SK-N-MC (cell line): Measurements from ENCODE around the gene SPATA6.

ENCODE experiments used
- DNase-seq: peaks from one replicate; pipeline ENCODE4 v3.0.0-alpha.2; 2011; ENCODE audit warnings: low read depth, low spot score
- H3K27ac ChIP-seq: fragments of 200-600 bp; sonication (generic); 2 replicates; pipeline ENCODE4 v1.5.1; 2016; ENCODE audit warnings: mixed run types
- H3K36me3 ChIP-seq: fragments of 200-600 bp; sonication (generic); 2 replicates; pipeline ENCODE4 v1.6.1; 2017; ENCODE audit warnings: antibody characterized with exemption, low read length, mixed read lengths; ENCODE audit not compliant: insufficient read depth
- H3K4me3 ChIP-seq: fragments of 200-600 bp; sonication (generic); 2 replicates; pipeline ENCODE4 v1.5.1; 2016
- H3K9ac ChIP-seq: fragments of 200-600 bp; sonication (generic); 2 replicates; pipeline ENCODE4 v1.8.0; 2017; ENCODE audit warnings: mixed run types, mixed read lengths; ENCODE audit not compliant: insufficient read length
- H3K9me3 ChIP-seq: fragments of 200-600 bp; sonication (generic); 2 replicates; pipeline ENCODE4 v1.6.1; 2017; ENCODE audit warnings: low read depth, mild to moderate bottlenecking, antibody characterized with exemption, low read length, moderate library complexity, mixed read lengths
- EZH2 ChIP-seq: fragments of 200-600 bp; sonication (generic); IDR thresholded peaks from one replicate; pipeline ENCODE4 v1.6.1; 2017; ENCODE audit warnings: antibody characterized with exemption
- FOXP2 ChIP-seq: optimal IDR thresholded peaks from 2 replicates; pipeline ENCODE3; 2011; ENCODE audit warnings: mild to moderate bottlenecking, moderate library complexity; ENCODE audit not compliant: insufficient read depth; ENCODE audit errors: extremely low read length, control extremely low read depth
- POLR2AphosphoS5 ChIP-seq: IDR thresholded peaks from 2 replicates; pipeline ENCODE4 v1.6.1; 2012; ENCODE audit warnings: mild to moderate bottlenecking, low read depth, low read length, borderline replicate concordance

The SPATA6 gene

GRCh38 chr1:48405400-48405799 lies 66.6 kb downstream of the SPATA6 start:
- Histone ChIP-seq H3K9ac (no peak overlapping the region), H3K9me3 (no peaks in the 10 kb centered on the region), H3K27ac (no peak overlapping the region), H3K4me3 (no peak overlapping the region), H3K36me3 (no peaks in the 10 kb centered on the region)
- no peak for DNase-seq
- TF ChIP-seq EZH2 = no peak
- no peak for TF ChIP-seq POLR2AphosphoS5
- no peak for TF ChIP-seq FOXP2

GRCh38 chr1:48402599-48402998 lies 69.4 kb downstream of the SPATA6 start:
- Histone ChIP-seq H3K9ac (no peak overlapping the region), H3K36me3 (no peaks in the 10 kb centered on the region), H3K9me3 (no peaks in the 10 kb centered on the region), H3K4me3 (no peak overlapping the region), H3K27ac (no peak overlapping the region)
- TF ChIP-seq EZH2 (no peak), POLR2AphosphoS5 (no peak), FOXP2 (no peak)
- no peak for DNase-seq

DNA sequence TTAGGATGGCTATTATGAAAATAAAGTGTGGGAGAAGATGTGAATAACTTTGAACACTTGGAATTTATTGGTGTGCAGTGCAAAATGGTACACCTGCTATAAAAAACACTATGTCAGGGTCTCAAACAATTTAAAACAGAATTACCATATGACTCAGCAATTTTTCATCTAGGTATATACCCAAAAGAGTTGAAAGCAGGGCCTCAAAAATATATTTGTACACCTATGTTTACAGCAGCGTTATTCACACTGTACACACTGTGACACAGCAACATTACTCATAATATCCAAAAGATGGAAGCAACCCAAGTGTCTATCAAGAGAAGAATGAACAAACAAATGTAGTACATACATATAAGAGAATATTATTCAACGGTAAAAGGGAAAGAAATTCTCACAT lies 75.8 kb downstream of the SPATA6 start:
- no peak for DNase-seq
- H3K4me3 ChIP-seq = no peak overlapping the region
- TF ChIP-seq POLR2AphosphoS5 (no peak), EZH2 (no peak), FOXP2 (no peak)
- no peak overlapping the region for H3K27ac ChIP-seq
- H3K9ac ChIP-seq = no peak overlapping the region
- no peaks in the 10 kb centered on the region; the same call in 1 of the 2 replicates for H3K9me3 ChIP-seq
- peaks cover 5% of the 10 kb centered on the region; the same call in 1 of the 2 replicates for H3K36me3 ChIP-seq

DNA sequence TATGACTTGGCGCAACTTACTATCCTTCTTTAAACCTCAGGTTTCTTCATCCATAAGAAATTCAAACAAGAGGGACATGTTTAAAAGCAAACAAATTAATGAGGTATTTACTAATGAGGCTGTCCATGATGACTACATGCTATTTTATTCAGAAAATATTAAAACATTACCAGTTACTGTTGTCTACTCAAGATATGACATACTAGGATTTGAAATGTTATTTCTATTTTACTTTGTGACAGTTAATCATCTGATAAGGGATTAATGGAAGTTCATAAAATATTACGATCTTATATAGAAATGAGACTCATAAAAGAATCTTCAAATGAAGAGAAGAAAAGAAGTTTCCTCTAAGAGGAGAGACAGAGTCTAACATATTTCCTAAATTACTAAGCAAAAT lies 80.1 kb downstream of the SPATA6 start:
- Histone ChIP-seq H3K27ac (no peak overlapping the region), H3K4me3 (no peak overlapping the region), H3K36me3 (no peaks in the 10 kb centered on the region), H3K9ac (no peak overlapping the region), H3K9me3 (no peaks in the 10 kb centered on the region)
- TF ChIP-seq POLR2AphosphoS5 (no peak), EZH2 (no peak), FOXP2 (no peak)
- DNase-seq = no peak

- no peaks in the 10 kb centered on the region for H3K9me3 ChIP-seq
- no peak for DNase-seq
- H3K27ac ChIP-seq = no peak overlapping the region
- no peak overlapping the region for H3K9ac ChIP-seq
- no peaks in the 10 kb centered on the region for H3K36me3 ChIP-seq
- no peak overlapping the region for H3K4me3 ChIP-seq
- TF ChIP-seq EZH2 = no peak
- no peak for TF ChIP-seq POLR2AphosphoS5
- TF ChIP-seq FOXP2 = no peak
Measured at GRCh38 chr1:48387409-48387808, 84.6 kb downstream of the SPATA6 start.

DNA sequence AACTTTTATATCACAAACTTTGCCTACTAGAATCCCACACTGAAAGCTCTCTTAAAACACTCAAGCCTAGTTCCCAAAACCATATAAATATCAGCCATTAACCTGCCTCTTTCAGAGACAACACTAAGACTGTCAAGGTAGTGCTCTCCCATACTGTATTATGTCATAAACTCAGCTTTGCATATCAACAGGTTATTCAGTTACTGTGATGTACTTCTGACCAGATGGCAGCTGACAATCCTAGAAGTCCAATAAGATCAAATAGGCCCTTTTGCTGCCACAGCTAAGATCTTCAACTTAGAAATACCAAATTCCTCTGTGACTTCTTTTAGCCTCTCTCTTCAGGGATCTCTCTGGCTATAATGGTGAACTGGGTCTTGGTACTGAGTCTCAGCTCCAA lies 97.2 kb downstream of the SPATA6 start:
- no peak overlapping the region for H3K4me3 ChIP-seq
- no peak overlapping the region for H3K9ac ChIP-seq
- H3K36me3 ChIP-seq = no peaks in the 10 kb centered on the region
- H3K27ac ChIP-seq = no peak overlapping the region
- DNase-seq = no peak
- no peaks in the 10 kb centered on the region for H3K9me3 ChIP-seq
- no peak for TF ChIP-seq POLR2AphosphoS5
- TF ChIP-seq EZH2 = no peak
- TF ChIP-seq FOXP2 = no peak

- no peak overlapping the region for H3K9ac ChIP-seq
- no peak overlapping the region for H3K4me3 ChIP-seq
- TF ChIP-seq EZH2 = no peak
- no peak for TF ChIP-seq POLR2AphosphoS5
- TF ChIP-seq FOXP2 = no peak
- no peaks in the 10 kb centered on the region for H3K36me3 ChIP-seq
- no peak overlapping the region for H3K27ac ChIP-seq
- H3K9me3 ChIP-seq = no peaks in the 10 kb centered on the region
- no peak for DNase-seq
Measured at GRCh38 chr1:48371598-48371997, 100.4 kb downstream of the SPATA6 start.

- no peak overlapping the region for H3K27ac ChIP-seq
- DNase-seq = peak; percentile 6
- TF ChIP-seq FOXP2 = no peak
- TF ChIP-seq EZH2 = no peak
- no peak for TF ChIP-seq POLR2AphosphoS5
Measured at GRCh38 chr1:48362901-48363300, 109.1 kb downstream of the SPATA6 start.

GRCh38 chr1:48356901-48357300 lies 115.1 kb downstream of the SPATA6 start:
- Histone ChIP-seq H3K9ac (no peak overlapping the region), H3K36me3 (no peaks in the 10 kb centered on the region), H3K4me3 (no peak overlapping the region), H3K9me3 (no peaks in the 10 kb centered on the region), H3K27ac (no peak overlapping the region)
- no peak for DNase-seq
- TF ChIP-seq POLR2AphosphoS5 (no peak), EZH2 (no peak), FOXP2 (no peak)

More at GRCh38 chr1:48362901-48363300, 109.1 kb downstream of the SPATA6 start:
- Histone ChIP-seq H3K9me3 (no peaks in the 10 kb centered on the region), H3K36me3 (no peaks in the 10 kb centered on the region), H3K9ac (no peak overlapping the region), H3K4me3 (no peak overlapping the region)
